PC-3 (cell line): ENCODE measurements around the gene XPR1.
"Not testable (repeated sequence)": the region's sequence is repeated elsewhere in the genome, so short reads cannot be mapped to it uniquely, and the experiment has no call there.

ENCODE experiments used
- CTCF ChIP-seq: fragments of 300-600 bp; sonication (generic); conservative IDR thresholded peaks from 2 replicates; pipeline ENCODE4 v1.5.1; 2017; ENCODE audit warnings: antibody characterized with exemption, low read depth, mild to moderate bottlenecking, low read length
- EZH2 ChIP-seq: fragments of 300-600 bp; sonication (generic); IDR thresholded peaks from one replicate; pipeline ENCODE4 v1.6.1; 2017; ENCODE audit warnings: antibody characterized with exemption, mild to moderate bottlenecking, low read length; ENCODE audit not compliant: unreplicated experiment
- EZH2phosphoT487 ChIP-seq: fragments of 300-600 bp; sonication (generic); IDR thresholded peaks from 2 replicates; pipeline ENCODE4 v1.6.1; 2018; ENCODE audit warnings: mild to moderate bottlenecking, antibody characterized with exemption, low read length, borderline replicate concordance

DNA sequence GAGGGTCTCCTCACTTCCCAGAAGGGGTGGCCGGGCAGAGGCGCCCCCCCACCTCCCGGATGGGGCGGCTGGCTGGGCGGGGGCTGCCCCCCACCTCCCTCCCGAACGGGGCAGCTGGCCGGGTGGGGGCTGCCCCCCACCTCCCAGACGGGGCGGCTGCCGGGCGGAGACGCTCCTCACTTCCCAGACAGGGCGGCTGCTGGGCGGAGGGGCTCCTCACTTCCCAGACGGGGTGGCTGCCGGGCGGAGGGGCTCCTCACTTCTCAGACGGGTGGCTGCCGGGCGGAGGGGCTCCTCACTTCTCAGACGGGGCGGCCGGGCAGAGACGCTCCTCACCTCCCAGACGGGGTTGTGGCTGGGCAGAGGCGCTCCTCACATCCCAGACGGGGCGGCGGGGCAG lies 78.9 kb downstream of the XPR1 start:
- not testable (repeated sequence) for TF ChIP-seq CTCF, EZH2, EZH2phosphoT487
